ENCODE measurements around the gene CDC42EP3. TPM values are rescaled to one million over a fixed set of nuclear protein-coding genes. Genes with fewer than 3 reads are reported as not detected.

CDC42EP3 gene
- total and polyA plus RNA-seq, 2 experiments from 2014 or later: 31.4 TPM

DNA sequence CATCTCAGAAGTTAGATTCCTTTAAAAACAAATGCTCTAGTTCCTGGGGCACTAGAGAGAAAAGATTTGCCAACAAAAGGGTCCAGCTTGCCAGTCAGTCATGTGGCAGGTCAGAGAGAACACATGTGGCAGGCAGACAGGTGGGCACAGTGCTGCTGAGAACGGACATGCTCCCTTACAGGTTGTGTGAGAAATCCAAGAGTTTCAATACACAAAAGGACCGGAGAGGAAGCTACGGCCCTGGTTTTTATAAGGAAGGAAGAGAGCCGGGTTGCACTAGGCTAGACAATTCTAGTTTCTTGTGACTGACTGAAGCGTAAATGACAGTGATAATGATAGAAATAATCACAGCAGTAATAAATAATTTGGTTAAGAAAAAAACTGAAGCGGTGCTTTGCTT lies 18.3 kb downstream of the CDC42EP3 start (continued):
- TF ChIP-seq, protein P1, sequence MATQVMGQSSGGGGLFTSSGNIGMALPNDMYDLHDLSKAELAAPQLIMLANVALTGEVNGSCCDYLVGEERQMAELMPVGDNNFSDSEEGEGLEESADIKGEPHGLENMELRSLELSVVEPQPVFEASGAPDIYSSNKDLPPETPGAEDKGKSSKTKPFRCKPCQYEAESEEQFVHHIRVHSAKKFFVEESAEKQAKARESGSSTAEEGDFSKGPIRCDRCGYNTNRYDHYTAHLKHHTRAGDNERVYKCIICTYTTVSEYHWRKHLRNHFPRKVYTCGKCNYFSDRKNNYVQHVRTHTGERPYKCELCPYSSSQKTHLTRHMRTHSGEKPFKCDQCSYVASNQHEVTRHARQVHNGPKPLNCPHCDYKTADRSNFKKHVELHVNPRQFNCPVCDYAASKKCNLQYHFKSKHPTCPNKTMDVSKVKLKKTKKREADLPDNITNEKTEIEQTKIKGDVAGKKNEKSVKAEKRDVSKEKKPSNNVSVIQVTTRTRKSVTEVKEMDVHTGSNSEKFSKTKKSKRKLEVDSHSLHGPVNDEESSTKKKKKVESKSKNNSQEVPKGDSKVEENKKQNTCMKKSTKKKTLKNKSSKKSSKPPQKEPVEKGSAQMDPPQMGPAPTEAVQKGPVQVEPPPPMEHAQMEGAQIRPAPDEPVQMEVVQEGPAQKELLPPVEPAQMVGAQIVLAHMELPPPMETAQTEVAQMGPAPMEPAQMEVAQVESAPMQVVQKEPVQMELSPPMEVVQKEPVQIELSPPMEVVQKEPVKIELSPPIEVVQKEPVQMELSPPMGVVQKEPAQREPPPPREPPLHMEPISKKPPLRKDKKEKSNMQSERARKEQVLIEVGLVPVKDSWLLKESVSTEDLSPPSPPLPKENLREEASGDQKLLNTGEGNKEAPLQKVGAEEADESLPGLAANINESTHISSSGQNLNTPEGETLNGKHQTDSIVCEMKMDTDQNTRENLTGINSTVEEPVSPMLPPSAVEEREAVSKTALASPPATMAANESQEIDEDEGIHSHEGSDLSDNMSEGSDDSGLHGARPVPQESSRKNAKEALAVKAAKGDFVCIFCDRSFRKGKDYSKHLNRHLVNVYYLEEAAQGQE (IDR thresholded peaks at IDR 0.05; ENCODE audit: unreplicated experiment): no peak
- TF ChIP-seq EZH2 (IDR thresholded peaks at IDR 0.05; ENCODE audit: low read depth, unreplicated experiment) (no peak), ZNF114 (CRISPR knock-in tag; IDR thresholded peaks at IDR 0.05) (no peak), NANOG (IDR thresholded peaks at IDR 0.05; ENCODE audit: borderline replicate concordance) (no peak), JUNB (IDR thresholded peaks at IDR 0.05; ENCODE audit: unreplicated experiment) (no peak)
- TF ChIP-seq, protein P2, sequence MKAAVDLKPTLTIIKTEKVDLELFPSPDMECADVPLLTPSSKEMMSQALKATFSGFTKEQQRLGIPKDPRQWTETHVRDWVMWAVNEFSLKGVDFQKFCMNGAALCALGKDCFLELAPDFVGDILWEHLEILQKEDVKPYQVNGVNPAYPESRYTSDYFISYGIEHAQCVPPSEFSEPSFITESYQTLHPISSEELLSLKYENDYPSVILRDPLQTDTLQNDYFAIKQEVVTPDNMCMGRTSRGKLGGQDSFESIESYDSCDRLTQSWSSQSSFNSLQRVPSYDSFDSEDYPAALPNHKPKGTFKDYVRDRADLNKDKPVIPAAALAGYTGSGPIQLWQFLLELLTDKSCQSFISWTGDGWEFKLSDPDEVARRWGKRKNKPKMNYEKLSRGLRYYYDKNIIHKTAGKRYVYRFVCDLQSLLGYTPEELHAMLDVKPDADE (IDR thresholded peaks at IDR 0.05): no peak

DNA sequence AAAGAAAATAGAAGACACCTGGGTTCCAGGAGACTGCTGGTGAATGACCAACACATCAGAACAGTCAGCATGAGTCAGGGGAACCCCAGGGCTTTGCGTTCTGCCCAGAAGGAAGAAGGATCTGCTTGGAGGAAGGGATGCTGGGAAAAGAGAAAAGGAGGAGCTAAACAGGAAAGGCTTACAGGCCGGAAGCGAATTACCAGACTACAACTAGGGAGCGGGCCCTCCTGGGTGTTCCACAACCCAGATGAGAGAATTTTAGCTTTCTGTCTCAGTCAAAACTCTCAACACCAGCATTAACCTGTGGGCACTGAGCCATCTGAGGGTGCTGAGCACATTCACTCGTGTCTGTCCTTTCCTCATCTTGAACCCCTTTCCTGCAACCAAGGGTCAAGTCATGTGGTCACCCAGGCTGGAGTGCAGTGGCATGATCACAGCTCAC lies 19.2 kb downstream of the CDC42EP3 start:
- no peak overlapping the region for H3K4me3 Mint-ChIP-seq
- H3F3A ChIP-seq (replicated peaks; ENCODE audit: low read depth): peaks cover under 1% of the 10 kb centered on the region; the same call in 1 of the 2 replicates
- no peaks in the 10 kb centered on the region for H3K36me3 ChIP-seq (ENCODE audit: insufficient read depth)
- peaks cover 45% of the 10 kb centered on the region for H3K36me3 Mint-ChIP-seq (ENCODE audit: low read depth)
- H3K4me1 Mint-ChIP-seq: peaks cover 62% of the 10 kb centered on the region
- H4K20me1 ChIP-seq (replicated peaks; ENCODE audit: insufficient read depth): peaks cover 4% of the 10 kb centered on the region; the same call in 1 of the 2 replicates
- H3K27ac ChIP-seq (ENCODE audit: low read depth): no peak overlapping the region
- no peak for DNase-seq (ENCODE audit: low spot score)
- peaks cover 80% of the 10 kb centered on the region for H3K79me2 ChIP-seq (replicated peaks; ENCODE audit: insufficient read depth)
- ATAC-seq: no peak
- no peak overlapping the region for H2AFZ ChIP-seq
- no peak overlapping the region for H3K27ac Mint-ChIP-seq
- H3K4me2 ChIP-seq: no peak overlapping the region
- no peak overlapping the region for H3K4me3 ChIP-seq
- peaks cover 10% of the 10 kb centered on the region for H3K27me3 ChIP-seq (ENCODE audit: insufficient read depth)
- peaks cover 9% of the 10 kb centered on the region for H3K27me3 Mint-ChIP-seq (ENCODE audit: insufficient read depth, low read depth, poor library complexity)
- peaks cover 10% of the 10 kb centered on the region for H3K9me3 Mint-ChIP-seq
- H3K9me2 ChIP-seq (ENCODE audit: insufficient read depth): no peaks in the 10 kb centered on the region
- H3K4me1 ChIP-seq (ENCODE audit: insufficient read depth): peaks cover 44% of the 10 kb centered on the region
- no peak for TF ChIP-seq POLR2AphosphoS5 (IDR thresholded peaks at IDR 0.05; ENCODE audit: low read depth)
- no peak for TF ChIP-seq ZNF331 (CRISPR knock-in tag; IDR thresholded peaks at IDR 0.05; ENCODE audit: low read depth)
- no peak for TF ChIP-seq ZNF114 (CRISPR knock-in tag; IDR thresholded peaks at IDR 0.05)
- TF ChIP-seq JUNB (IDR thresholded peaks at IDR 0.05; ENCODE audit: unreplicated experiment): no peak
- TF ChIP-seq, protein P3, sequence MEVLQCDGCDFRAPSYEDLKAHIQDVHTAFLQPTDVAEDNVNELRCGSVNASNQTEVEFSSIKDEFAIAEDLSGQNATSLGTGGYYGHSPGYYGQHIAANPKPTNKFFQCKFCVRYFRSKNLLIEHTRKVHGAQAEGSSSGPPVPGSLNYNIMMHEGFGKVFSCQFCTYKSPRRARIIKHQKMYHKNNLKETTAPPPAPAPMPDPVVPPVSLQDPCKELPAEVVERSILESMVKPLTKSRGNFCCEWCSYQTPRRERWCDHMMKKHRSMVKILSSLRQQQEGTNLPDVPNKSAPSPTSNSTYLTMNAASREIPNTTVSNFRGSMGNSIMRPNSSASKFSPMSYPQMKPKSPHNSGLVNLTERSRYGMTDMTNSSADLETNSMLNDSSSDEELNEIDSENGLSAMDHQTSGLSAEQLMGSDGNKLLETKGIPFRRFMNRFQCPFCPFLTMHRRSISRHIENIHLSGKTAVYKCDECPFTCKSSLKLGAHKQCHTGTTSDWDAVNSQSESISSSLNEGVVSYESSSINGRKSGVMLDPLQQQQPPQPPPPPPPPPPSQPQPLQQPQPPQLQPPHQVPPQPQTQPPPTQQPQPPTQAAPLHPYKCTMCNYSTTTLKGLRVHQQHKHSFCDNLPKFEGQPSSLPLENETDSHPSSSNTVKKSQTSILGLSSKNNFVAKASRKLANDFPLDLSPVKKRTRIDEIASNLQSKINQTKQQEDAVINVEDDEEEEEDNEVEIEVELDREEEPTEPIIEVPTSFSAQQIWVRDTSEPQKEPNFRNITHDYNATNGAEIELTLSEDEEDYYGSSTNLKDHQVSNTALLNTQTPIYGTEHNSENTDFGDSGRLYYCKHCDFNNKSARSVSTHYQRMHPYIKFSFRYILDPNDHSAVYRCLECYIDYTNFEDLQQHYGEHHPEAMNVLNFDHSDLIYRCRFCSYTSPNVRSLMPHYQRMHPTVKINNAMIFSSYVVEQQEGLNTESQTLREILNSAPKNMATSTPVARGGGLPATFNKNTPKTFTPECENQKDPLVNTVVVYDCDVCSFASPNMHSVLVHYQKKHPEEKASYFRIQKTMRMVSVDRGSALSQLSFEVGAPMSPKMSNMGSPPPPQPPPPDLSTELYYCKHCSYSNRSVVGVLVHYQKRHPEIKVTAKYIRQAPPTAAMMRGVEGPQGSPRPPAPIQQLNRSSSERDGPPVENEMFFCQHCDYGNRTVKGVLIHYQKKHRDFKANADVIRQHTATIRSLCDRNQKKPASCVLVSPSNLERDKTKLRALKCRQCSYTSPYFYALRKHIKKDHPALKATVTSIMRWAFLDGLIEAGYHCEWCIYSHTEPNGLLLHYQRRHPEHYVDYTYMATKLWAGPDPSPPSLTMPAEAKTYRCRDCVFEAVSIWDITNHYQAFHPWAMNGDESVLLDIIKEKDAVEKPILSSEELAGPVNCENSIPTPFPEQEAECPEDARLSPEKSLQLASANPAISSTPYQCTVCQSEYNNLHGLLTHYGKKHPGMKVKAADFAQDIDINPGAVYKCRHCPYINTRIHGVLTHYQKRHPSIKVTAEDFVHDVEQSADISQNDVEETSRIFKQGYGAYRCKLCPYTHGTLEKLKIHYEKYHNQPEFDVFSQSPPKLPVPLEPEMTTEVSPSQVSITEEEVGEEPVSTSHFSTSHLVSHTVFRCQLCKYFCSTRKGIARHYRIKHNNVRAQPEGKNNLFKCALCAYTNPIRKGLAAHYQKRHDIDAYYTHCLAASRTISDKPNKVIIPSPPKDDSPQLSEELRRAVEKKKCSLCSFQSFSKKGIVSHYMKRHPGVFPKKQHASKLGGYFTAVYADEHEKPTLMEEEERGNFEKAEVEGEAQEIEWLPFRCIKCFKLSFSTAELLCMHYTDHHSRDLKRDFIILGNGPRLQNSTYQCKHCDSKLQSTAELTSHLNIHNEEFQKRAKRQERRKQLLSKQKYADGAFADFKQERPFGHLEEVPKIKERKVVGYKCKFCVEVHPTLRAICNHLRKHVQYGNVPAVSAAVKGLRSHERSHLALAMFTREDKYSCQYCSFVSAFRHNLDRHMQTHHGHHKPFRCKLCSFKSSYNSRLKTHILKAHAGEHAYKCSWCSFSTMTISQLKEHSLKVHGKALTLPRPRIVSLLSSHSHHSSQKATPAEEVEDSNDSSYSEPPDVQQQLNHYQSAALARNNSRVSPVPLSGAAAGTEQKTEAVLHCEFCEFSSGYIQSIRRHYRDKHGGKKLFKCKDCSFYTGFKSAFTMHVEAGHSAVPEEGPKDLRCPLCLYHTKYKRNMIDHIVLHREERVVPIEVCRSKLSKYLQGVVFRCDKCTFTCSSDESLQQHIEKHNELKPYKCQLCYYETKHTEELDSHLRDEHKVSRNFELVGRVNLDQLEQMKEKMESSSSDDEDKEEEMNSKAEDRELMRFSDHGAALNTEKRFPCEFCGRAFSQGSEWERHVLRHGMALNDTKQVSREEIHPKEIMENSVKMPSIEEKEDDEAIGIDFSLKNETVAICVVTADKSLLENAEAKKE (CRISPR knock-in tag; IDR thresholded peaks at IDR 0.05): no peak
- TF ChIP-seq, protein P1 (IDR thresholded peaks at IDR 0.05; ENCODE audit: unreplicated experiment): no peak
- no peak for TF ChIP-seq EZH2phosphoT487 (IDR thresholded peaks at IDR 0.05; ENCODE audit: unreplicated experiment)
- no peak for TF ChIP-seq EZH2 (IDR thresholded peaks at IDR 0.05; ENCODE audit: low read depth, unreplicated experiment)
